ENCODE data around the gene SRF. TPM values are rescaled to one million over a fixed set of nuclear protein-coding genes. Genes with fewer than 3 reads are reported as not detected.

SRF gene
- total RNA-seq, 1 experiment from 2014 or later = 33.2 TPM

DNA sequence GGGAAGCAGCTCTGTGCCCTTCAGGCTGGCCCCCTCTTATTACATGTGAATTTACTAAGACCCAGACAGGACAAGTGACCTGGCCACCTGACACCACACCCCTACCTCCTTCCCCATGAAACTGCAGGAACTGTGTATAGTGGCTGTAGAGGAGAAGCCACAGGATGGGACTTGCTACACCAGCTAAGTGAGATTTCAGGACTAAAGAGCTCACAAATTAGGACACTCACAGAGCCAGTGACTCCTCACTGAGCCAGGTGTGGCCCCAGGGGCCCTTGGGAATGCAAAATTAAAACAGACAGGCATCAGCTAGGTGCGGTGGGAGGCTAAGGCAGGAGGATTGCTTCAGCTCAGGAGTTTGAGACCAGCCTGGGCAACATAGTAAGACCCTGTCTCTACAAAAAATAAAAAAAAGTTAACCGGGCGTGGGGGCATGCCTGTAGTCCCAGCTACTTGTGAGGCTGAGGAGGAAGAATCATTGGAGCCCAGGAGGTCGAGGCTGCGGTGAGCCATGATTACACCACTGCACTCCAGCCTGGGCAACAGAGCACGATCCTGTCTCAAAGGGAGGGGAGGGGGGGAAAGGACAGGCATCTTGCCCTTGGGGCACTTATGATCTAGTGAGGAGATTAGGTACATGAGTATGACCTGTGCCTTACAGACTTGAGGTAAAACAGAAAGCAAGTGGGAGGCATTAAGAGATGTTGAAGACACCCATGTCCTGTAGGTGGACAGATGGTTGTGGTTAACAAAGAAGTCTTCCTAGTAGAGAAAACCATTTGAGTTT is 23.2 kb upstream of the SRF start:
- H3K9me3 ChIP-seq (ENCODE audit: low read depth, low read length, poor library complexity, severe bottlenecking) = no peaks in the 10 kb centered on the region
- intact Hi-C loops (cut with micrococcal nuclease; ENCODE audit: unreplicated experiment) = no loop called here
- no peak overlapping the region for H3K4me3 ChIP-seq (ENCODE audit: low read depth, low read length, poor library complexity, severe bottlenecking)
- no peaks in the 10 kb centered on the region for H3K27me3 ChIP-seq (replicated peaks; ENCODE audit: insufficient read depth, low read depth, low read length, poor library complexity)
- POLR2A ChIA-PET (ENCODE audit: low non-redundant PET) = no interaction called here
- TF ChIP-seq, protein P1, sequence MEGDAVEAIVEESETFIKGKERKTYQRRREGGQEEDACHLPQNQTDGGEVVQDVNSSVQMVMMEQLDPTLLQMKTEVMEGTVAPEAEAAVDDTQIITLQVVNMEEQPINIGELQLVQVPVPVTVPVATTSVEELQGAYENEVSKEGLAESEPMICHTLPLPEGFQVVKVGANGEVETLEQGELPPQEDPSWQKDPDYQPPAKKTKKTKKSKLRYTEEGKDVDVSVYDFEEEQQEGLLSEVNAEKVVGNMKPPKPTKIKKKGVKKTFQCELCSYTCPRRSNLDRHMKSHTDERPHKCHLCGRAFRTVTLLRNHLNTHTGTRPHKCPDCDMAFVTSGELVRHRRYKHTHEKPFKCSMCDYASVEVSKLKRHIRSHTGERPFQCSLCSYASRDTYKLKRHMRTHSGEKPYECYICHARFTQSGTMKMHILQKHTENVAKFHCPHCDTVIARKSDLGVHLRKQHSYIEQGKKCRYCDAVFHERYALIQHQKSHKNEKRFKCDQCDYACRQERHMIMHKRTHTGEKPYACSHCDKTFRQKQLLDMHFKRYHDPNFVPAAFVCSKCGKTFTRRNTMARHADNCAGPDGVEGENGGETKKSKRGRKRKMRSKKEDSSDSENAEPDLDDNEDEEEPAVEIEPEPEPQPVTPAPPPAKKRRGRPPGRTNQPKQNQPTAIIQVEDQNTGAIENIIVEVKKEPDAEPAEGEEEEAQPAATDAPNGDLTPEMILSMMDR (conservative IDR thresholded peaks at IDR 0.05; ENCODE audit: low read depth, low read length) = no peak
- no peak for TF ChIP-seq EZH2 (IDR thresholded peaks at IDR 0.05; ENCODE audit: borderline replicate concordance, low read depth, low read length, poor library complexity, severe bottlenecking)
- H3K4me1 ChIP-seq (ENCODE audit: insufficient read depth, low read length, poor library complexity, severe bottlenecking) = peaks cover 6% of the 10 kb centered on the region
- no TSS peak for BruUV-seq (replicated peaks)
- CTCF ChIA-PET = no interaction called here
- no peak overlapping the region for H3K27ac ChIP-seq (ENCODE audit: low read depth, low read length, poor library complexity, severe bottlenecking)
- peaks cover 6% of the 10 kb centered on the region for H3K36me3 ChIP-seq (ENCODE audit: insufficient read depth, low read length, poor library complexity, severe bottlenecking)
- DNase-seq (ENCODE audit: low spot score) = no peak

DNA sequence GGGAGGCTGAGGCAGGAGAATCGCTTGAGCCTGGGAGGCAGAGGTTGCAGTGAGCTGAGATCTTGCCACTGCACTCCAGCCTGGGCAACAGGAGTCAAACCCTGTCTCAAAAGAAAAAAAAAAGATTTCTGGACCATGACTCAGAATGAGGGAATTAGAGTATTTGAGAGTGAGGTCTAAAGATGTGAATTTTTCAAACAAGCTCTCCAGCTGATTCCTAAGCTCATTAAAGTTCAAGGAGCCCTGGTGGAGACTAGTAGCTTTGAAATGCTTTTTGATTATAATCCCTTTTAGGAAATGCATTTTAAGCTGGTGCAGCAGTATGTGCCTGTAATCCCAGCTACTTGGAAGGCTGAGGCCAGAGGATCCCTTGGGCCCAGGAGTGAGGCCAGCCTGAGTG is 21.8 kb upstream of the SRF start:
- Histone ChIP-seq H3K9me3 (ENCODE audit: low read depth, low read length, poor library complexity, severe bottlenecking) (no peaks in the 10 kb centered on the region), H3K36me3 (ENCODE audit: insufficient read depth, low read length, poor library complexity, severe bottlenecking) (peaks cover 6% of the 10 kb centered on the region), H3K4me1 (ENCODE audit: insufficient read depth, low read length, poor library complexity, severe bottlenecking) (no peaks in the 10 kb centered on the region), H3K27me3 (replicated peaks; ENCODE audit: insufficient read depth, low read depth, low read length, poor library complexity) (no peaks in the 10 kb centered on the region), H3K4me3 (ENCODE audit: low read depth, low read length, poor library complexity, severe bottlenecking) (no peak overlapping the region), H3K27ac (ENCODE audit: low read depth, low read length, poor library complexity, severe bottlenecking) (no peak overlapping the region)
- peak; percentile 55 for DNase-seq (ENCODE audit: low spot score)
- CTCF ChIA-PET = no interaction called here
- no peak for TF ChIP-seq EZH2 (IDR thresholded peaks at IDR 0.05; ENCODE audit: borderline replicate concordance, low read depth, low read length, poor library complexity, severe bottlenecking)
- TF ChIP-seq, protein P1 (conservative IDR thresholded peaks at IDR 0.05; ENCODE audit: low read depth, low read length) = no peak
- BruUV-seq (replicated peaks) = no TSS peak
- intact Hi-C loops (cut with micrococcal nuclease; ENCODE audit: unreplicated experiment) = no loop called here
- POLR2A ChIA-PET (ENCODE audit: low non-redundant PET) = no interaction called here

DNA sequence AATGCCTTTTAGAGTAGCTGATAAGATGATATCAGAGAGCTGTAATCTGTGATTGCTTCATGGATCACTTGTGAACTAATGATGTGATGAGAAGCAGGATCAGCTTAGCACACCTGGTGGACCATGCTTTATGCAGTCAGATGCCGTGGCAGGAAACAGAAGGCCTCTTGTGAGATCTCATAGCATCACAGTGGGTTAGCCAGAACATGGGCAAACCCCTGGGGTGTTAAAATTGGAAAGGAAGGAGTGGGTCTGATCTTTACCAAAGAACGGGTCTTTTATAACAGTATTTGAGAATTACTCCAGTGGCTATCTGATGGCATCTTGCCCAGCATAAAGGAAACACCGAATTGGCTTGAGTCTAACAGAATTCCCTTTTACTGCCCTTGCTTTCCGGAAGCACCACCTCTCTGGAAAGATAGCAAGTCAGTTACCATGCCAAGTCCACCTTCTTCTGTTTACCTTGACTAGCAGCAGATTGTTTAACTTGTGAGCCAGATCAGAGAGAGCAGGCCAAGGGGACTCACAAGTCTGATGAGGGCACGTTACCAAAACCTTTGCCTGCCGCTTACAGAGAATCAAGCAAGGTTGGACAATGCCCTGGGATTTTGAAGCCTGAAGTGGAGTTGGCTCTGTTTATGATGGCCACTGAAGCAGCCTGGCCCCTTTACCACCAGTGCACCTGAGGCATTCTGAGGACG is 20.9 kb upstream of the SRF start:
- BruUV-seq (replicated peaks) = no TSS peak
- no peak overlapping the region for H3K27ac ChIP-seq (ENCODE audit: low read depth, low read length, poor library complexity, severe bottlenecking)
- ChIA-PET CTCF (interaction anchor here (0.6 kb wide), 1 partner anchor 47 kb away, joined by 3 read pairs; no protein-coding TSS in a partner anchor), POLR2A (ENCODE audit: low non-redundant PET) (no interaction called here)
- TF ChIP-seq, protein P1 (conservative IDR thresholded peaks at IDR 0.05; ENCODE audit: low read depth, low read length) = no peak
- no peak for TF ChIP-seq EZH2 (IDR thresholded peaks at IDR 0.05; ENCODE audit: borderline replicate concordance, low read depth, low read length, poor library complexity, severe bottlenecking)
- intact Hi-C loops (cut with micrococcal nuclease; ENCODE audit: unreplicated experiment) = no loop called here
- no peak overlapping the region for H3K4me3 ChIP-seq (ENCODE audit: low read depth, low read length, poor library complexity, severe bottlenecking)
- no peaks in the 10 kb centered on the region for H3K4me1 ChIP-seq (ENCODE audit: insufficient read depth, low read length, poor library complexity, severe bottlenecking)
- H3K27me3 ChIP-seq (replicated peaks; ENCODE audit: insufficient read depth, low read depth, low read length, poor library complexity) = no peaks in the 10 kb centered on the region
- no peaks in the 10 kb centered on the region for H3K9me3 ChIP-seq (ENCODE audit: low read depth, low read length, poor library complexity, severe bottlenecking)
- H3K36me3 ChIP-seq (ENCODE audit: insufficient read depth, low read length, poor library complexity, severe bottlenecking) = peaks cover under 1% of the 10 kb centered on the region
- no peak for DNase-seq (ENCODE audit: low spot score)

Data from A673 (cell line).